A549 (cell line): ENCODE data around the gene ESRRG. TPM values are rescaled to one million over a fixed set of nuclear protein-coding genes. Genes with fewer than 3 reads are reported as not detected.

Experiments
- ATAC-seq, 2 experiments: fragments of 200-7000 bp in 1 of 2; fragments of >200 bp in 1 of 2; cut with Nextera tagmentation in 1 of 2; cut with Tn5 transposase in 1 of 2; 3 replicates each; pipeline versions ENCODE4 v1.8.0 to v1.9.1; 2018 to 2020; ENCODE audit warnings: mild to moderate bottlenecking in 1 of 2, moderate library complexity in 1 of 2
- CTCF ChIA-PET: fragments of 300-600 bp; sonication (Branson Sonifier 250); formaldehyde crosslinking; extraction: SDS; loops from one replicate; lab custom pipeline; 2021; ENCODE audit warnings: antibody characterized with exemption, inconsistent platforms; lab: Yijun Ruan, JAX
- POLR2A ChIA-PET: fragments of 350-600 bp; formaldehyde crosslinking; extraction: SDS; loops from one replicate; lab custom pipeline; 2021; ENCODE audit warnings: antibody characterized with exemption, inconsistent platforms; lab: Yijun Ruan, JAX
- DNase-seq, 2 experiments: peaks; one replicate each; pipeline versions ENCODE4 v3.0.0 to v3.0.0-alpha.2; 2011 to 2016; ENCODE audit warnings: low read depth in 1 of 2, low spot score in 1 of 2
- FAIRE-seq: peaks from 2 replicates; lab custom pipeline; 2011; peaks lifted over from hg19 to GRCh38; lab: Jason Lieb, UNC
- H3K27ac ChIP-seq, 2 experiments: fragments of >200 bp; sonication (Bioruptor Twin); formaldehyde crosslinking; 3 replicates each; pipeline ENCODE4 v1.5.1; 2016 to 2017
- H3K4me1 ChIP-seq: fragments of >200 bp; sonication (Bioruptor Twin); formaldehyde crosslinking; 3 replicates; pipeline ENCODE4 v1.6.1; 2016
- H3K4me2 ChIP-seq: fragments of >200 bp; sonication (Bioruptor Twin); formaldehyde crosslinking; 3 replicates; pipeline ENCODE4 v1.6.1; 2016
- H3K4me3 ChIP-seq: fragments of >200 bp; sonication (Bioruptor Twin); formaldehyde crosslinking; 3 replicates; pipeline ENCODE4 v1.5.1; 2016
- H3K9me3 ChIP-seq: fragments of >200 bp; sonication (Bioruptor Twin); formaldehyde crosslinking; 3 replicates; pipeline ENCODE4 v1.6.1; 2016
- BHLHE40 ChIP-seq: IDR thresholded peaks from 2 replicates; pipeline ENCODE4 v1.6.1; 2012; ENCODE audit warnings: low read depth, low read length, inconsistent platforms
- CHD2 ChIP-seq: fragments of 150-350 bp; IDR thresholded peaks from 2 replicates; pipeline ENCODE4 v1.6.1; 2014; ENCODE audit warnings: low read length; ENCODE audit not compliant: partially characterized antibody
- EHMT2 ChIP-seq: fragments of 200-600 bp; sonication (generic); IDR thresholded peaks from 2 replicates; pipeline ENCODE4 v1.6.1; 2016; ENCODE audit warnings: antibody characterized with exemption, low read depth, mild to moderate bottlenecking, moderate library complexity
- EP300 ChIP-seq, 2 experiments: fragments of >200 bp; sonication (Bioruptor Twin); formaldehyde crosslinking; IDR thresholded peaks; 2 replicates in 1 of 2; 3 replicates in 1 of 2; pipeline ENCODE4 v1.6.1; 2016 to 2017
- FOXS1 ChIP-seq: fragments of 250-450 bp; sonication (Bioruptor Pico); IDR thresholded peaks from 2 replicates; pipeline ENCODE4 v1.5.0; 2020; ENCODE audit warnings: mild to moderate bottlenecking, moderate library complexity
- HMGXB4 ChIP-seq: fragments of 250-450 bp; sonication (Bioruptor Pico); IDR thresholded peaks from 2 replicates; pipeline ENCODE4 v1.5.0; 2021; ENCODE audit warnings: mild to moderate bottlenecking, moderate library complexity, borderline replicate concordance
- HOXA7 ChIP-seq: fragments of 250-450 bp; sonication (Bioruptor Pico); IDR thresholded peaks from 2 replicates; pipeline ENCODE4 v1.5.0; 2020; ENCODE audit warnings: mild to moderate bottlenecking, moderate library complexity
- HOXB13 ChIP-seq: fragments of 250-450 bp; sonication (Bioruptor Pico); IDR thresholded peaks from 2 replicates; pipeline ENCODE4 v1.5.0; 2020; ENCODE audit warnings: low read depth, mild to moderate bottlenecking, moderate library complexity
- KDM1A ChIP-seq: fragments of 200-600 bp; sonication (generic); IDR thresholded peaks from 2 replicates; pipeline ENCODE4 v1.6.1; 2016; ENCODE audit warnings: low read depth, mild to moderate bottlenecking
- MAZ ChIP-seq: fragments of 150-350 bp; IDR thresholded peaks from 2 replicates; pipeline ENCODE4 v1.6.1; 2014; ENCODE audit warnings: antibody characterized with exemption, low read depth, low read length, borderline replicate concordance
- MYC ChIP-seq: IDR thresholded peaks from 2 replicates; pipeline ENCODE4 v1.6.1; 2012; ENCODE audit warnings: mild to moderate bottlenecking, inconsistent platforms, low read length, improper control_type of control experiment, borderline replicate concordance
- NPAS2 ChIP-seq: fragments of 250-450 bp; sonication (Bioruptor Pico); IDR thresholded peaks from 2 replicates; pipeline ENCODE4 v1.8.0; 2022; ENCODE audit warnings: mild to moderate bottlenecking, moderate library complexity, borderline replicate concordance
- NR3C1 ChIP-seq: fragments of >200 bp; sonication (Bioruptor Twin); formaldehyde crosslinking; IDR thresholded peaks from 3 replicates; pipeline ENCODE4 v1.6.1; 2017
- PHF8 ChIP-seq: fragments of 200-600 bp; sonication (generic); IDR thresholded peaks from 2 replicates; pipeline ENCODE4 v1.6.1; 2016; ENCODE audit warnings: low read depth, mild to moderate bottlenecking, antibody characterized with exemption, moderate library complexity, borderline replicate concordance
- POLR2A ChIP-seq: IDR thresholded peaks from 2 replicates; pipeline ENCODE4 v1.6.1; 2012; ENCODE audit warnings: mild to moderate bottlenecking, low read length
- POLR2AphosphoS2 ChIP-seq: conservative IDR thresholded peaks from 2 replicates; pipeline ENCODE4 v1.6.1; 2012; ENCODE audit warnings: low read length, improper control_type of control experiment, inconsistent platforms
- RCOR1 ChIP-seq: fragments of 150-350 bp; IDR thresholded peaks from 2 replicates; pipeline ENCODE4 v1.6.1; 2014; ENCODE audit warnings: antibody characterized with exemption, low read length, low read depth
- RNF2 ChIP-seq: fragments of 200-600 bp; sonication (generic); IDR thresholded peaks from 2 replicates; pipeline ENCODE4 v1.6.1; 2016; ENCODE audit warnings: low read depth, mild to moderate bottlenecking, antibody characterized with exemption, moderate library complexity, borderline replicate concordance
- TFCP2L1 ChIP-seq: fragments of 250-450 bp; sonication (Bioruptor Pico); IDR thresholded peaks from 2 replicates; pipeline ENCODE4 v1.5.0; 2021; ENCODE audit warnings: mild to moderate bottlenecking
- ZSCAN20 ChIP-seq: fragments of 250-450 bp; sonication (Bioruptor Pico); IDR thresholded peaks from 2 replicates; pipeline ENCODE4 v1.8.0; 2022; ENCODE audit warnings: mild to moderate bottlenecking, moderate library complexity
- WGBS: methylation state at CpG from one replicate; pipeline ENCODE4 v1.1.6; 2017; ENCODE audit errors: missing lambda C conversion rate; 5-methylcytosine and 5-hydroxymethylcytosine counted together
- polyA plus RNA-seq, 4 experiments: library from polyadenylated mRNA; depleted of rRNA in 3 of 4; stranded (reverse); fragments of >200 nt; fragmentation: RNase III in 1 of 4; extraction: RNeasy Plus Mini Kit Qiagen cat#74134 plus additional on column Dnase treatment in 1 of 4; gene quantifications; 2 replicates in 3 of 4; 3 replicates in 1 of 4; pipeline ENCODE4 v1.2.3, GENCODE V29; 2011 to 2017
- TF ChIP-seq, protein P1 (sequence below): fragments of >200 bp; sonication (Bioruptor Twin); formaldehyde crosslinking; IDR thresholded peaks from 2 replicates; pipeline ENCODE4 v1.6.1; 2016
- TF ChIP-seq, protein P2 (sequence below): fragments of >200 bp; sonication (Bioruptor Twin); formaldehyde crosslinking; IDR thresholded peaks from 3 replicates; pipeline ENCODE4 v1.5.1; 2016
- TF ChIP-seq, protein P3 (sequence below): fragments of 200-600 bp; sonication (generic); IDR thresholded peaks from 2 replicates; pipeline ENCODE4 v1.6.1; 2016; ENCODE audit warnings: antibody characterized with exemption, mild to moderate bottlenecking, moderate library complexity

Gene ESRRG
- polyA plus RNA-seq, 2 of the 4 experiments (the other 2 are of a cell fraction) = 0.09 TPM; not detected in 1

- no peak overlapping the region for H3K4me3 ChIP-seq
- TF ChIP-seq TFCP2L1 (CRISPR knock-in tag) (no peak), RCOR1 (no peak), NPAS2 (CRISPR knock-in tag) (no peak), POLR2AphosphoS2 (no peak), FOXS1 (CRISPR knock-in tag) (no peak), MYC (no peak)
- TF ChIP-seq, protein P1, sequence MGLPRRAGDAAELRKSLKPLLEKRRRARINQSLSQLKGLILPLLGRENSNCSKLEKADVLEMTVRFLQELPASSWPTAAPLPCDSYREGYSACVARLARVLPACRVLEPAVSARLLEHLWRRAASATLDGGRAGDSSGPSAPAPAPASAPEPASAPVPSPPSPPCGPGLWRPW = no peak
- POLR2A ChIA-PET = no interaction called here
- H3K27ac ChIP-seq = no peak overlapping the region
- no peaks in the 10 kb centered on the region for H3K4me1 ChIP-seq
- no peaks in the 10 kb centered on the region for H3K9me3 ChIP-seq
- FAIRE-seq = no peak
- WGBS = 20% methylated on average over 5 of the region's 5 CpGs
- no peak for ATAC-seq
- no peak overlapping the region for H3K4me2 ChIP-seq
- no peak for DNase-seq
- CTCF ChIA-PET = interaction anchor here (1.5 kb wide), 1 partner anchor 16 kb away, joined by 3 read pairs; no protein-coding TSS in a partner anchor
These were observed 106.0 kb downstream of the ESRRG start for GRCh38 chr1:216617081-216617875.

DNA sequence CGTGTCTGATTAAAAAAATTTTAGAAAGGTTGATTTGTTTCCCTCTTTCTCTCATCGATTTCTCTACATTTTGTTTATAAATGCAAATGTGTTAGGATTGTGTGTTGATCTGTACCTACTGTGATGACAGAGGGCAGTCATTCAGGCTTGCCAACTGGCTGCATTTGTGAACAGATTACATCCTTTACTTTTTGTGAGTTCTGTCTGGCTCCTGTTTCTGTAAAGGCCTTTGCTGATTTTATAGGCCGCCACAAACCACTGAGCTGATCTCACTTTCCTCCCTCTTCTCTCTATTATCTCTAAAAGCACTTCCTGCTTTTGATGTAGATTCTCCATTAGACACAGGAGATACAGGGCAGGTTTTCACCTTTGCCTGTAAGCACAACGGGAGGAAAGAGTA is 106.8 kb downstream of the ESRRG start:
- ChIA-PET CTCF (interaction anchor here (1.5 kb wide), 1 partner anchor 15 kb away, joined by 3 read pairs; no protein-coding TSS in a partner anchor), POLR2A (no interaction called here)
- Histone ChIP-seq H3K4me1 (no peaks in the 10 kb centered on the region), H3K27ac (no peak overlapping the region), H3K4me2 (no peak overlapping the region), H3K9me3 (no peaks in the 10 kb centered on the region), H3K4me3 (no peak overlapping the region)
- FAIRE-seq (no peak), ATAC-seq (no peak)
- 23% methylated on average over 4 of the region's 4 CpGs for WGBS
- TF ChIP-seq MAZ (no peak), POLR2AphosphoS2 (no peak), FOXS1 (CRISPR knock-in tag) (no peak), NR3C1 (no peak), NPAS2 (CRISPR knock-in tag) (no peak), HOXB13 (CRISPR knock-in tag) (no peak)
- TF ChIP-seq, protein P2, sequence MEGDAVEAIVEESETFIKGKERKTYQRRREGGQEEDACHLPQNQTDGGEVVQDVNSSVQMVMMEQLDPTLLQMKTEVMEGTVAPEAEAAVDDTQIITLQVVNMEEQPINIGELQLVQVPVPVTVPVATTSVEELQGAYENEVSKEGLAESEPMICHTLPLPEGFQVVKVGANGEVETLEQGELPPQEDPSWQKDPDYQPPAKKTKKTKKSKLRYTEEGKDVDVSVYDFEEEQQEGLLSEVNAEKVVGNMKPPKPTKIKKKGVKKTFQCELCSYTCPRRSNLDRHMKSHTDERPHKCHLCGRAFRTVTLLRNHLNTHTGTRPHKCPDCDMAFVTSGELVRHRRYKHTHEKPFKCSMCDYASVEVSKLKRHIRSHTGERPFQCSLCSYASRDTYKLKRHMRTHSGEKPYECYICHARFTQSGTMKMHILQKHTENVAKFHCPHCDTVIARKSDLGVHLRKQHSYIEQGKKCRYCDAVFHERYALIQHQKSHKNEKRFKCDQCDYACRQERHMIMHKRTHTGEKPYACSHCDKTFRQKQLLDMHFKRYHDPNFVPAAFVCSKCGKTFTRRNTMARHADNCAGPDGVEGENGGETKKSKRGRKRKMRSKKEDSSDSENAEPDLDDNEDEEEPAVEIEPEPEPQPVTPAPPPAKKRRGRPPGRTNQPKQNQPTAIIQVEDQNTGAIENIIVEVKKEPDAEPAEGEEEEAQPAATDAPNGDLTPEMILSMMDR = no peak
- TF ChIP-seq, all 56 proteins: peak for 0
- DNase-seq = no peak

- 49% methylated on average over 12 of the region's 12 CpGs for WGBS
- POLR2A ChIA-PET = no interaction called here
- no peak overlapping the region for H3K27ac ChIP-seq
These were observed 109.0 kb downstream of the ESRRG start for GRCh38 chr1:216614011-216614934.

More at GRCh38 chr1:216614011-216614934, 109.0 kb downstream of the ESRRG start:
- no peaks in the 10 kb centered on the region for H3K4me1 ChIP-seq
- FAIRE-seq = no peak
- no peak overlapping the region for H3K4me3 ChIP-seq
- TF ChIP-seq POLR2A (no peak), ZSCAN20 (CRISPR knock-in tag) (no peak), RCOR1 (no peak), KDM1A (no peak), MYC (no peak), EHMT2 (no peak), HMGXB4 (CRISPR knock-in tag) (no peak), HOXA7 (CRISPR knock-in tag) (no peak), EP300 (IDR thresholded peaks at IDR 0.05) (no peak), PHF8 (no peak), CHD2 (no peak), HOXB13 (CRISPR knock-in tag) (no peak), RNF2 (no peak), BHLHE40 (no peak)
- TF ChIP-seq, protein P3, sequence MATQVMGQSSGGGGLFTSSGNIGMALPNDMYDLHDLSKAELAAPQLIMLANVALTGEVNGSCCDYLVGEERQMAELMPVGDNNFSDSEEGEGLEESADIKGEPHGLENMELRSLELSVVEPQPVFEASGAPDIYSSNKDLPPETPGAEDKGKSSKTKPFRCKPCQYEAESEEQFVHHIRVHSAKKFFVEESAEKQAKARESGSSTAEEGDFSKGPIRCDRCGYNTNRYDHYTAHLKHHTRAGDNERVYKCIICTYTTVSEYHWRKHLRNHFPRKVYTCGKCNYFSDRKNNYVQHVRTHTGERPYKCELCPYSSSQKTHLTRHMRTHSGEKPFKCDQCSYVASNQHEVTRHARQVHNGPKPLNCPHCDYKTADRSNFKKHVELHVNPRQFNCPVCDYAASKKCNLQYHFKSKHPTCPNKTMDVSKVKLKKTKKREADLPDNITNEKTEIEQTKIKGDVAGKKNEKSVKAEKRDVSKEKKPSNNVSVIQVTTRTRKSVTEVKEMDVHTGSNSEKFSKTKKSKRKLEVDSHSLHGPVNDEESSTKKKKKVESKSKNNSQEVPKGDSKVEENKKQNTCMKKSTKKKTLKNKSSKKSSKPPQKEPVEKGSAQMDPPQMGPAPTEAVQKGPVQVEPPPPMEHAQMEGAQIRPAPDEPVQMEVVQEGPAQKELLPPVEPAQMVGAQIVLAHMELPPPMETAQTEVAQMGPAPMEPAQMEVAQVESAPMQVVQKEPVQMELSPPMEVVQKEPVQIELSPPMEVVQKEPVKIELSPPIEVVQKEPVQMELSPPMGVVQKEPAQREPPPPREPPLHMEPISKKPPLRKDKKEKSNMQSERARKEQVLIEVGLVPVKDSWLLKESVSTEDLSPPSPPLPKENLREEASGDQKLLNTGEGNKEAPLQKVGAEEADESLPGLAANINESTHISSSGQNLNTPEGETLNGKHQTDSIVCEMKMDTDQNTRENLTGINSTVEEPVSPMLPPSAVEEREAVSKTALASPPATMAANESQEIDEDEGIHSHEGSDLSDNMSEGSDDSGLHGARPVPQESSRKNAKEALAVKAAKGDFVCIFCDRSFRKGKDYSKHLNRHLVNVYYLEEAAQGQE = no peak
- ATAC-seq = no peak
- no peaks in the 10 kb centered on the region for H3K9me3 ChIP-seq
- no peak overlapping the region for H3K4me2 ChIP-seq
- CTCF ChIA-PET = no interaction called here
- DNase-seq = no peak
